22Rv1 (cell line): ENCODE data around the gene CARF.

Experiments
- ZFX ChIP-seq: fragments of 450-650 bp; IDR thresholded peaks from 2 replicates; pipeline ENCODE4 v1.6.1; 2017; ENCODE audit warnings: antibody characterized with exemption, borderline replicate concordance
- TF ChIP-seq, protein P1 (sequence below): fragments of 450-650 bp; IDR thresholded peaks from 2 replicates; pipeline ENCODE4 v1.5.1; 2017; ENCODE audit warnings: mild to moderate bottlenecking

DNA sequence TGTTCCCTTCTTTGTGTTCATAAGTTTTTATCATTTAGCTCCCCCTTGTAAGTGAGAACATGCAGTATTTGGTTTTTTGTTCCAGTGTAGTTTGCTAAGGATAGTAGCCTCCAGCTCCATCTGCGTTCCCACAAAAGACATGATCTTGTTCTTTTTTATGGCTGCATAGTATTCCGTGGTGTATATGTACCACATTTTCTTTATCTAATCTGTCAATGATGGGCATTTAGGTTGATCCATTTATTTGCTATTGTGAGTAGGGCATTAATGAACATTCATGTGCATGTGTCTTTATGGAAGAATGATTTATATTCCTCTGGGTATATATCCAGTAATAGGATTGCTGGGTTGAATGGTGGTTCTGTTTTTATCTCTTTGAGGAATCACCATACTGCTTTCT is 33.4 kb downstream of the CARF start:
- TF ChIP-seq, protein P1, sequence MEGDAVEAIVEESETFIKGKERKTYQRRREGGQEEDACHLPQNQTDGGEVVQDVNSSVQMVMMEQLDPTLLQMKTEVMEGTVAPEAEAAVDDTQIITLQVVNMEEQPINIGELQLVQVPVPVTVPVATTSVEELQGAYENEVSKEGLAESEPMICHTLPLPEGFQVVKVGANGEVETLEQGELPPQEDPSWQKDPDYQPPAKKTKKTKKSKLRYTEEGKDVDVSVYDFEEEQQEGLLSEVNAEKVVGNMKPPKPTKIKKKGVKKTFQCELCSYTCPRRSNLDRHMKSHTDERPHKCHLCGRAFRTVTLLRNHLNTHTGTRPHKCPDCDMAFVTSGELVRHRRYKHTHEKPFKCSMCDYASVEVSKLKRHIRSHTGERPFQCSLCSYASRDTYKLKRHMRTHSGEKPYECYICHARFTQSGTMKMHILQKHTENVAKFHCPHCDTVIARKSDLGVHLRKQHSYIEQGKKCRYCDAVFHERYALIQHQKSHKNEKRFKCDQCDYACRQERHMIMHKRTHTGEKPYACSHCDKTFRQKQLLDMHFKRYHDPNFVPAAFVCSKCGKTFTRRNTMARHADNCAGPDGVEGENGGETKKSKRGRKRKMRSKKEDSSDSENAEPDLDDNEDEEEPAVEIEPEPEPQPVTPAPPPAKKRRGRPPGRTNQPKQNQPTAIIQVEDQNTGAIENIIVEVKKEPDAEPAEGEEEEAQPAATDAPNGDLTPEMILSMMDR, result no peak
- no peak for TF ChIP-seq ZFX
